Testis (tissue), 3 donors: ENCODE measurements around the gene SLC12A9. TPM values are rescaled to one million over a fixed set of nuclear protein-coding genes. Genes with fewer than 3 reads are reported as not detected.

ENCODE experiments used
- DNase-seq: peaks from one replicate; pipeline ENCODE4 v3.0.0-alpha.2; 2019
- H3K27ac ChIP-seq, 2 donors: fragments of 200-600 bp; sonication (generic); one replicate each; pipeline ENCODE4 v1.5.1; 2019
- H3K27me3 ChIP-seq: fragments of 200-600 bp; sonication (generic); one replicate; pipeline ENCODE4 v1.5.1; 2019
- H3K36me3 ChIP-seq: fragments of 200-600 bp; sonication (generic); one replicate; pipeline ENCODE4 v1.5.1; 2017; ENCODE audit warnings: low read depth; ENCODE audit errors: missing control alignments
- H3K4me1 ChIP-seq: fragments of 200-600 bp; sonication (generic); one replicate; pipeline ENCODE4 v1.5.1; 2019
- H3K4me3 ChIP-seq, 2 donors: fragments of 200-600 bp; sonication (generic); one replicate each; pipeline ENCODE4 v1.5.1; 2017 to 2019
- H3K9me3 ChIP-seq: fragments of 200-600 bp; sonication (generic); one replicate; pipeline ENCODE4 v1.5.1; 2017
- CTCF ChIP-seq, 3 experiments: fragments of 450-650 bp in 2 of 3; fragments of 200-600 bp in 1 of 3; sonication (generic) in 1 of 3; IDR thresholded peaks; one replicate each; pipeline ENCODE4 v1.5.1; 2016 to 2019; ENCODE audit warnings: antibody characterized with exemption in 3 of 3, mild to moderate bottlenecking in 2 of 3, moderate library complexity in 1 of 3
- POLR2A ChIP-seq: fragments of 450-650 bp; IDR thresholded peaks from one replicate; pipeline ENCODE4 v1.6.1; 2017; ENCODE audit warnings: antibody characterized with exemption, mild to moderate bottlenecking, moderate library complexity
- WGBS, 2 donors: methylation state at CpG; one replicate each; pipeline ENCODE4 v1.1.5; 2018; 5-methylcytosine and 5-hydroxymethylcytosine counted together
- intact Hi-C: fragments of 100-400 bp; cut with DNase I; formaldehyde crosslinking; loops from one replicate; pipeline ENCODE4 v1.15.1; 2023; ENCODE audit warnings: low total_unique reads
- polyA plus RNA-seq: library from polyadenylated mRNA; stranded (reverse); fragments of 350-450 nt; fragmentation: Illumina TruSeq; extraction: RNeasy Lipid Tissue Mini Kit (QIAGEN cat#74804); gene quantifications from one replicate; pipeline ENCODE4 v1.2.3, GENCODE V29; 2014; ENCODE audit warnings: low read depth, low replicate concordance; ENCODE audit not compliant: insufficient read depth
- total RNA-seq, 2 donors: library from RNA; depleted of rRNA; stranded (reverse); fragments of >200 nt; gene quantifications; one replicate each; pipeline ENCODE4 v1.2.3, GENCODE V29; 2016

Gene SLC12A9
- total and polyA plus RNA-seq, 3 donors from 2014 or later: 12.8 to 18.9 (median 13.8) TPM

GRCh38 chr7:100819586-100819985, 32.9 kb upstream of the SLC12A9 start:
- peaks cover 1% of the 10 kb centered on the region for H3K4me1 ChIP-seq
- no peaks in the 10 kb centered on the region for H3K27me3 ChIP-seq
- no peaks in the 10 kb centered on the region for H3K9me3 ChIP-seq
- no peak for DNase-seq
- H3K4me3 ChIP-seq: no peak overlapping the region
- intact Hi-C loops: no loop called here
- no peak overlapping the region for H3K27ac ChIP-seq
- 92% methylated on average over 8 to 23 of the region's 23 CpGs for WGBS, 2 donors
- H3K36me3 ChIP-seq: no peaks in the 10 kb centered on the region
- TF ChIP-seq CTCF (IDR thresholded peaks at IDR 0.05) (no peak), POLR2A (no peak)

DNA sequence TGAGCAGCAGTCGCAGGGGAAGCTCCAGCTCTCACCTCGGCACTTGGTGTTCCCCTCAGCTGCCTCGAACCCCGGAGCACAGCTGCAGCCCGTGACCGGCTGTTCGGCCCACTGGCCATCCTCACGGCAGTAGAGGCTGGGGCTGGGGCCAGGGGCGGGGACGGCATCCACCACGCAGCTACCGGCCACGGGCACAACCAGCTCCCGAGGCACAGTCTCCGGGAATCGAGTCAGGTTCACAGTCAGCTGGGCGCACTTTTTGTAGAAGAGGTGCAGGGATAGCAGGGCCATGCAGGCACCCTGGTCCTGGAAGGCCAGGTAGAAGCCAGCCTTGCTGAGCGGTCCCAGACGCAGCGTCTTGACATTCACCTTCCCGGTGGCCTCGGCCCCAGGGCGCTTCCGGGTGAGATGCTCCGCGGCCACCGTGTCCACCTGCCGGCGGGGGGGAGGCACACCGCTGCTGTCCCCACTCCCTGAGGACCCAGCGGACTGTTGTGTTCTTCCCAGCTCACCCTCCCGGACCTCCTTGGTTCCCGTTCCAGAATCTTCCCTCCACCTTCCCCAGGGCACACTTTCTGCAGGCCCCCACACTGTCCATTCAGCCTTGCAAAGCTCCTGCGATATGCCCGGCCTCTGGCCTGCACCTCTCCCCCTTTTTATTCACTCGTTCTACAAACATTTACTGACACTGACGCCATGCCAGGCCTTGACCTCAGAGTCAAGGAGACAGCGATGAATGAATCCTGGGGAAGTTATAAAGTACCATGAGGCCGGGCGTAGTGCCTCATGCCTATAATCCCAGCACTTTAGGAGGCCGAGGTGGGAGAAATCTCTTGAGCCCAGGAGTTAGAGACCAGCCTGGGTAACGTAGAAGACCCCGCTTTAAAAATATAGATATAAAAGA, 30.0 kb upstream of the SLC12A9 start:
- Histone ChIP-seq H3K4me1 (peaks cover 18% of the 10 kb centered on the region), H3K36me3 (no peaks in the 10 kb centered on the region), H3K4me3 (no peak overlapping the region), H3K27me3 (no peaks in the 10 kb centered on the region), H3K9me3 (no peaks in the 10 kb centered on the region), H3K27ac (no peak overlapping the region)
- peak; percentile 61 for DNase-seq
- 72 to 83% methylated on average over 22 to 41 of the region's 43 CpGs for WGBS, 2 donors
- intact Hi-C loops: no loop called here
- TF ChIP-seq POLR2A: no peak
- no peak for TF ChIP-seq CTCF (IDR thresholded peaks at IDR 0.05)

DNA sequence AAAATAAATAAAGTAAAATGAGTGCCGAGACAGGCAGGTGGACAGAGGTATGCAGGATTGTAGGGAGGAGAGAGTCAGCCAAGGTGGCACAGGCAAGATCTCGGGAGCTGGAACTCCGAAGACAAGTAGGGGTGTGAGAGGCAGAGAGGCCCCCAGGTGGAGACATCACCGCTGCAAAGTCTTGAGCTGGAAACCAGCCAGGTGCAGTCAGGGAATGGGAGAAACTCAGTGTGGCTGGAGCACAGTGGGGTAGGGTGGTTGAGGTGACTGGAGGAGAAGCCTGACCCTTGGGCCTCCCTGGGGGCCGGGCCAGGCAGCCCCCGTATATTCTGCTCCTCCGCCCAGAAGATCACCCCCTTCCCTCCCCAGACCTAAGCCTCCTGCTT, 29.4 kb upstream of the SLC12A9 start:
- Histone ChIP-seq H3K27ac (no peak overlapping the region), H3K9me3 (no peaks in the 10 kb centered on the region), H3K27me3 (no peaks in the 10 kb centered on the region), H3K4me1 (peaks cover 18% of the 10 kb centered on the region), H3K36me3 (no peaks in the 10 kb centered on the region), H3K4me3 (no peak overlapping the region)
- TF ChIP-seq POLR2A (no peak), CTCF (IDR thresholded peaks at IDR 0.05) (no peak)
- WGBS, 2 donors: 70 to 78% methylated on average over 6 to 7 of the region's 7 CpGs
- intact Hi-C loops: no loop called here
- DNase-seq: no peak

GRCh38 chr7:100823534-100823933, 29.0 kb upstream of the SLC12A9 start:
- Histone ChIP-seq H3K27me3 (no peaks in the 10 kb centered on the region), H3K9me3 (no peaks in the 10 kb centered on the region), H3K4me3 (no peak overlapping the region), H3K4me1 (peaks cover 18% of the 10 kb centered on the region), H3K36me3 (no peaks in the 10 kb centered on the region), H3K27ac (no peak overlapping the region)
- intact Hi-C loops: no loop called here
- no peak for TF ChIP-seq POLR2A
- no peak for TF ChIP-seq CTCF (IDR thresholded peaks at IDR 0.05)
- 93 to 97% methylated on average over 19 to 31 of the region's 31 CpGs for WGBS, 2 donors
- no peak for DNase-seq
